H1 (cell line): ENCODE measurements around the gene AGAP1. TPM values are rescaled to one million over a fixed set of nuclear protein-coding genes. Genes with fewer than 3 reads are reported as not detected.

ENCODE experiments used
- CTCF ChIA-PET: fragments of 300-600 bp; sonication (Branson Sonifier 250); formaldehyde crosslinking; loops from one replicate; lab custom pipeline; 2021; ENCODE audit not compliant: partially characterized antibody; lab: Charles Lee
- POLR2A ChIA-PET: fragments of 300-600 bp; sonication (Branson Sonifier 250); formaldehyde crosslinking; loops from one replicate; lab custom pipeline; 2021; ENCODE audit warnings: inconsistent platforms; ENCODE audit not compliant: partially characterized antibody; lab: Charles Lee
- DNase-seq, 2 experiments: peaks; one replicate each; pipeline versions ENCODE4 v3.0.0 to v3.0.0-alpha.2; 2010 to 2022; ENCODE audit warnings: low spot score in 2 of 2, low read depth in 1 of 2, mixed read lengths in 1 of 2
- FAIRE-seq: peaks from 2 replicates; lab custom pipeline; 2011; peaks lifted over from hg19 to GRCh38; lab: Jason Lieb, UNC
- H2AFZ ChIP-seq: 2 replicates; pipeline ENCODE4 v1.8.1; 2012; ENCODE audit warnings: low read length, inconsistent platforms
- H2AK5ac ChIP-seq: 2 replicates; pipeline ENCODE4 v1.6.1; 2013; ENCODE audit warnings: low read depth, low read length
- H2BK120ac ChIP-seq: replicated peaks from 2 replicates; pipeline ENCODE3; 2013; ENCODE audit warnings: low read depth, low read length, inconsistent platforms
- H2BK12ac ChIP-seq: 2 replicates; pipeline ENCODE4 v1.6.1; 2013; ENCODE audit warnings: low read depth, low read length
- H2BK15ac ChIP-seq: 2 replicates; pipeline ENCODE4 v1.6.1; 2013; ENCODE audit warnings: low read length
- H2BK20ac ChIP-seq: 2 replicates; pipeline ENCODE4 v1.6.1; 2013; ENCODE audit warnings: low read length
- H2BK5ac ChIP-seq: 2 replicates; pipeline ENCODE4 v1.6.1; 2013; ENCODE audit warnings: low read depth, low read length
- H3K14ac ChIP-seq: 2 replicates; pipeline ENCODE4 v1.6.1; 2013; ENCODE audit warnings: inconsistent platforms; ENCODE audit not compliant: insufficient read length
- H3K18ac ChIP-seq: 2 replicates; pipeline ENCODE4 v1.6.1; 2013; ENCODE audit warnings: low read length; ENCODE audit errors: extremely low read depth
- H3K23ac ChIP-seq: 2 replicates; pipeline ENCODE4 v1.6.1; 2013; ENCODE audit warnings: inconsistent platforms; ENCODE audit not compliant: insufficient read length
- H3K23me2 ChIP-seq: 2 replicates; pipeline ENCODE4 v1.6.1; 2013; ENCODE audit warnings: low read depth, low read length
- H3K27ac ChIP-seq: 2 replicates; pipeline ENCODE4 v1.6.1; 2011; ENCODE audit warnings: low read depth, low read length, inconsistent platforms
- H3K27me3 ChIP-seq, 4 experiments: replicated peaks in 1 of 4; 1 replicate in 1 of 4; 2 replicates in 3 of 4; pipeline versions ENCODE4 v1.6.1 to v1.8.1; 2011 to 2013; ENCODE audit warnings: low read length in 3 of 4, mild to moderate bottlenecking in 3 of 4, inconsistent platforms in 2 of 4, mixed read lengths in 2 of 4, moderate library complexity in 1 of 4; ENCODE audit not compliant: control insufficient read depth in 3 of 4, insufficient read depth in 3 of 4; ENCODE audit errors: extremely low read depth in 1 of 4
- H3K36me3 ChIP-seq, 4 experiments: 2 replicates each; pipeline versions ENCODE4 v1.6.1 to v1.8.1; 2011 to 2013; ENCODE audit warnings: mild to moderate bottlenecking in 4 of 4, low read length in 3 of 4, moderate library complexity in 2 of 4, control low read depth in 1 of 4, inconsistent platforms in 1 of 4; ENCODE audit not compliant: insufficient read depth in 4 of 4, control insufficient read depth in 2 of 4
- H3K4ac ChIP-seq: replicated peaks from 2 replicates; pipeline ENCODE3; 2013; ENCODE audit warnings: low read length, low read depth, mixed read lengths, inconsistent platforms; ENCODE audit not compliant: insufficient read length
- H3K4me1 ChIP-seq, 4 experiments: replicated peaks in 1 of 4; 1 replicate in 1 of 4; 2 replicates in 3 of 4; pipeline versions ENCODE4 v1.6.1 to v1.8.1; 2011 to 2013; ENCODE audit warnings: low read length in 3 of 4, inconsistent platforms in 2 of 4, mixed read lengths in 1 of 4; ENCODE audit not compliant: insufficient read depth in 4 of 4, control insufficient read depth in 3 of 4
- H3K4me2 ChIP-seq, 2 experiments: 2 replicates each; pipeline versions ENCODE4 v1.6.1 to v1.8.1; 2011 to 2013; ENCODE audit warnings: low read depth in 2 of 2, low read length in 2 of 2, control low read depth in 1 of 2, inconsistent platforms in 1 of 2, mild to moderate bottlenecking in 1 of 2; ENCODE audit not compliant: insufficient read depth in 1 of 2
- H3K4me3 ChIP-seq, 4 experiments: fragments of 200-600, 300-600 bp in 1 of 4; sonication (generic), shearing (Covaris generic), sonication (Bioruptor Twin) in 1 of 4; 2 replicates each; pipeline versions ENCODE4 v1.5.1 to v1.8.1; 2011 to 2016; ENCODE audit warnings: low read length in 4 of 4, low read depth in 3 of 4, control low read depth in 2 of 4, inconsistent platforms in 2 of 4, mild to moderate bottlenecking in 2 of 4, mixed read lengths in 1 of 4, moderate library complexity in 1 of 4; ENCODE audit not compliant: insufficient read depth in 2 of 4; ENCODE audit errors: extremely low read depth in 1 of 4
- H3K56ac ChIP-seq: replicated peaks from 2 replicates; pipeline ENCODE3; 2013; ENCODE audit warnings: low read depth, mild to moderate bottlenecking, mixed read lengths, low read length, inconsistent platforms; ENCODE audit not compliant: insufficient read length
- H3K79me1 ChIP-seq: 2 replicates; pipeline ENCODE4 v1.6.1; 2013; ENCODE audit warnings: low read depth, low read length, control low read depth
- H3K79me2 ChIP-seq, 2 experiments: 2 replicates each; pipeline versions ENCODE4 v1.6.1 to v1.8.1; 2012 to 2013; ENCODE audit warnings: low read length in 2 of 2, mild to moderate bottlenecking in 2 of 2, inconsistent platforms in 1 of 2; ENCODE audit not compliant: insufficient read depth in 2 of 2, control insufficient read depth in 1 of 2
- H3K9ac ChIP-seq, 4 experiments: replicated peaks in 1 of 4; 1 replicate in 1 of 4; 2 replicates in 3 of 4; pipeline versions ENCODE4 v1.6.1 to v1.8.1; 2011 to 2013; ENCODE audit warnings: low read depth in 3 of 4, low read length in 3 of 4, control low read depth in 2 of 4, mild to moderate bottlenecking in 2 of 4, moderate library complexity in 2 of 4, inconsistent platforms in 1 of 4; ENCODE audit errors: extremely low read depth in 1 of 4
- H3K9me3 ChIP-seq, 2 experiments: 2 replicates each; pipeline versions ENCODE4 v1.6.1 to v1.8.1; 2012 to 2013; ENCODE audit warnings: mild to moderate bottlenecking in 2 of 2, moderate library complexity in 2 of 2, control low read depth in 1 of 2, inconsistent platforms in 1 of 2, low read depth in 1 of 2, low read length in 1 of 2, mixed read lengths in 1 of 2; ENCODE audit not compliant: insufficient read depth in 2 of 2
- H4K20me1 ChIP-seq, 2 experiments: replicated peaks in 1 of 2; 2 replicates each; pipeline versions ENCODE3 to v1.8.1; 2011 to 2013; ENCODE audit warnings: inconsistent platforms in 2 of 2, low read length in 2 of 2, mild to moderate bottlenecking in 1 of 2; ENCODE audit not compliant: insufficient read depth in 2 of 2, control insufficient read depth in 1 of 2
- H4K5ac ChIP-seq: 2 replicates; pipeline ENCODE4 v1.6.1; 2013; ENCODE audit warnings: low read length, low read depth, mixed read lengths, inconsistent platforms; ENCODE audit not compliant: insufficient read length
- H4K8ac ChIP-seq: 2 replicates; pipeline ENCODE4 v1.8.0; 2013; ENCODE audit warnings: mild to moderate bottlenecking, moderate library complexity, low read length, inconsistent platforms; ENCODE audit not compliant: insufficient read depth; ENCODE audit errors: extremely low read depth
- H4K91ac ChIP-seq: replicated peaks from 2 replicates; pipeline ENCODE3; 2013; ENCODE audit warnings: low read length, mixed read lengths, inconsistent platforms; ENCODE audit not compliant: insufficient read length
- KDM4A ChIP-seq: IDR thresholded peaks from one replicate; pipeline ENCODE4 v1.7.1; 2012; ENCODE audit warnings: low read depth, mild to moderate bottlenecking, moderate library complexity, low read length, inconsistent platforms; ENCODE audit not compliant: severe bottlenecking
- WGBS, 2 experiments: shearing (Covaris generic) in 1 of 2; methylation state at CpG; one replicate each; pipeline versions ENCODE4 v1.1.6 to v1.1.7; 2013 to 2015; ENCODE audit warnings: low lambda C conversion rate in 2 of 2, mixed read lengths in 2 of 2, inconsistent platforms in 1 of 2, low coverage in 1 of 2, missing lambda C conversion rate in 1 of 2; ENCODE audit not compliant: insufficient replicate concordance in 2 of 2, insufficient coverage in 1 of 2, insufficient read length in 1 of 2; ENCODE audit errors: extremely low coverage in 1 of 2, missing lambda C conversion rate in 1 of 2; 5-methylcytosine and 5-hydroxymethylcytosine counted together
- long read RNA-seq, 2 experiments: library from RNA in 1 of 2; library from capped mRNA in 1 of 2; stranded (forward); transcript quantifications; one replicate each; pipeline ENCODE4 v2.0.0, GENCODE V29; 2021; ENCODE audit warnings: inconsistent platforms in 1 of 2
- polyA minus RNA-seq, 3 experiments: library from RNA; depleted of rRNA, polyadenylated mRNA; stranded (reverse); fragments of >200 nt; gene quantifications; 1 replicate in 2 of 3; 2 replicates in 1 of 3; pipeline ENCODE4 v1.2.3, GENCODE V29; 2011
- polyA plus RNA-seq, 7 experiments: library from polyadenylated mRNA; depleted of rRNA in 3 of 7; stranded (reverse) in 5 of 7; unstranded in 2 of 7; fragments of >200 nt in 5 of 7; fragments of 200-250 nt in 2 of 7; gene quantifications; 1 replicate in 5 of 7; 2 replicates in 1 of 7; 4 replicates in 1 of 7; pipeline versions ENCODE4 v1.2.1 to v1.2.3, GENCODE V29; 2011 to 2013; ENCODE audit warnings: missing spikeins in 2 of 7, mixed read lengths in 2 of 7
- total RNA-seq: library from RNA; stranded (reverse); fragmentation: NEBNext Ultra II Directional; extraction: Animal tissue kit (Norgen Biotek cat#: 25700); gene quantifications from 2 replicates; pipeline ENCODE4 v1.2.1, GENCODE V29; 2021

Gene AGAP1
- total RNA-seq (39.4 and 40.5 TPM in 2 replicates), polyA plus RNA-seq (2011; rRNA removed) (18.1 and 19.4 TPM in 2 replicates), polyA minus RNA-seq (2011; rRNA and poly(A)+ RNA removed) (84.6 and 95.9 TPM in 2 replicates)
- 16.7 TPM for polyA plus RNA-seq (2011; cell fraction: cytosol; rRNA removed)
- 35.0 TPM for polyA plus RNA-seq (2011; cell fraction: nucleus; rRNA removed)
- polyA plus RNA-seq (2012, experiment 1 of 2): 14.0 to 20.9 TPM (median 18.1 TPM) in 4 replicates
- polyA plus RNA-seq (2012, experiment 2 of 2): 7.8 TPM
- polyA plus RNA-seq (2013, experiment 1 of 2): 15.0 TPM
- polyA plus RNA-seq (2013, experiment 2 of 2): 14.7 TPM
- polyA minus RNA-seq (2011; cell fraction: cytosol; rRNA and poly(A)+ RNA removed): 24.8 TPM
- polyA minus RNA-seq (2011; cell fraction: nucleus; rRNA and poly(A)+ RNA removed): 90.8 TPM
- long read RNA-seq, experiment 1, full-length matches to known transcripts: 1 of 29 reads
- long read RNA-seq, experiment 1, partial matches to known transcripts: 12 of 29 reads
- long read RNA-seq, experiment 1, other reads (novel, unspliced or antisense): 16 of 29 reads
- long read RNA-seq, experiment 2, partial matches to known transcripts: 0 of 6 reads
- long read RNA-seq, experiment 2, other reads (novel, unspliced or antisense): 6 of 6 reads

GRCh38 chr2:235493775-235494715 is at the start of gene AGAP1:
Gene AGAP1 (plus strand): TSS chr2:235494043.
- H2AK5ac ChIP-seq: no peak within 1 kb of the TSS
- ChIA-PET CTCF (no interaction called here), POLR2A (interaction anchor here (1.2 kb wide), 1 partner anchor 78 kb away, joined by 3 read pairs; no protein-coding TSS in a partner anchor)
- H4K5ac ChIP-seq: peak within 1 kb of the TSS; percentile 77
- peaks cover 0 to 11% (median 7%) of the 10 kb centered on the region in 4 experiments; a peak in 5 of 7 replicates for H3K27me3 ChIP-seq
- H3K27ac ChIP-seq: no peak within 1 kb of the TSS
- peak within 1 kb of the TSS; percentile 8 for H3K14ac ChIP-seq
- peak within 1 kb of the TSS; percentile 78 for H3K18ac ChIP-seq
- H4K91ac ChIP-seq: peak within 1 kb of the TSS; percentile 10
- peaks cover 5 to 42% of the 10 kb centered on the region in 2 experiments; a peak in 3 of 4 replicates for H3K79me2 ChIP-seq
- H3K4me3 ChIP-seq: peak within 1 kb of the TSS; percentile 52 to 78 (median 67)
- no peak within 1 kb of the TSS for H2BK20ac ChIP-seq
- H3K9me3 ChIP-seq: no peaks in the 10 kb centered on the region
- peaks cover 16% of the 10 kb centered on the region; the same call in 1 of the 2 replicates for H3K23me2 ChIP-seq
- H4K8ac ChIP-seq: peak within 1 kb of the TSS; percentile 80
- H2BK12ac ChIP-seq: 0 out of 2 replicates have a peak within 1 kb of the TSS, but pooled peaks have one; percentile 43
- H3K56ac ChIP-seq: no peak within 1 kb of the TSS
- H2BK5ac ChIP-seq: no peak within 1 kb of the TSS
- H3K36me3 ChIP-seq: no peaks in the 10 kb centered on the region
- peaks cover 22 to 28% of the 10 kb centered on the region in 2 experiments for H4K20me1 ChIP-seq
- H3K23ac ChIP-seq: no peak within 1 kb of the TSS
- H2AFZ ChIP-seq: no peak within 1 kb of the TSS; the same call in 1 of the 2 replicates
- FAIRE-seq (no peak), DNase-seq (peak; percentile 56 to 91)
- no peak within 1 kb of the TSS for H2BK120ac ChIP-seq
- H3K9ac ChIP-seq: peak within 1 kb of the TSS; percentile 25 to 92 (median 62); a peak in 5 of 7 replicates
- H3K4me1 ChIP-seq: peaks cover 4 to 31% (median 15%) of the 10 kb centered on the region in 4 experiments
- H3K4me2 ChIP-seq: peak within 1 kb of the TSS; percentile 91 to 99
- H2BK15ac ChIP-seq: no peak within 1 kb of the TSS
- H3K79me1 ChIP-seq: peaks cover 20% of the 10 kb centered on the region
- WGBS, 2 experiments: 1% methylated on average over 47 of the region's 156 CpGs; no CpG with 5 or more reads in 1 of the 2 experiments
- peak within 1 kb of the TSS; percentile 51 for H3K4ac ChIP-seq
- TF ChIP-seq KDM4A: peak; percentile 6
